Keratinocyte (primary cell): ENCODE measurements around the gene L3MBTL2. TPM values are rescaled to one million over a fixed set of nuclear protein-coding genes. Genes with fewer than 3 reads are reported as not detected.

Experiments used
- DNase-seq: peaks from one replicate; pipeline ENCODE4 v3.0.0-alpha.2; 2011; ENCODE audit warnings: low read depth, missing footprints, low spot score
- FAIRE-seq: peaks from 2 replicates; lab custom pipeline; 2011; peaks lifted over from hg19 to GRCh38; lab: Jason Lieb, UNC
- H2AFZ ChIP-seq: 2 replicates; pipeline ENCODE4 v1.6.0; 2012; ENCODE audit warnings: low read length, control low read depth, inconsistent platforms; ENCODE audit not compliant: control insufficient read depth
- H3K27ac ChIP-seq: 2 replicates; pipeline ENCODE4 v1.5.1; 2011; ENCODE audit warnings: low read length; ENCODE audit not compliant: control insufficient read depth, insufficient read depth
- H3K27me3 ChIP-seq: 3 replicates; pipeline ENCODE4 v1.6.0; 2011; ENCODE audit warnings: low read length; ENCODE audit not compliant: control insufficient read depth, insufficient read depth; ENCODE audit errors: extremely low read depth
- H3K36me3 ChIP-seq, 2 experiments: 2 replicates in 1 of 2; 3 replicates in 1 of 2; pipeline ENCODE4 v1.5.1; 2011; ENCODE audit warnings: low read length in 2 of 2, mild to moderate bottlenecking in 1 of 2; ENCODE audit not compliant: control insufficient read depth in 2 of 2, insufficient read depth in 2 of 2; ENCODE audit errors: extremely low read depth in 1 of 2
- H3K4me1 ChIP-seq: 3 replicates; pipeline ENCODE4 v1.5.1; 2011; ENCODE audit warnings: low read length; ENCODE audit not compliant: control insufficient read depth, insufficient read depth; ENCODE audit errors: extremely low read depth
- H3K4me2 ChIP-seq: 3 replicates; pipeline ENCODE4 v1.6.0; 2011; ENCODE audit warnings: low read depth, low read length; ENCODE audit not compliant: control insufficient read depth, insufficient read depth; ENCODE audit errors: extremely low read depth
- H3K4me3 ChIP-seq, 3 experiments: fragments of 200-600 bp in 1 of 3; sonication (generic) in 1 of 3; 2 replicates in 2 of 3; 3 replicates in 1 of 3; pipeline ENCODE4 v1.5.1; 2011 to 2016; ENCODE audit warnings: low read length in 3 of 3, mild to moderate bottlenecking in 3 of 3, control low read depth in 2 of 3, inconsistent platforms in 1 of 3, low read depth in 1 of 3, mixed read lengths in 1 of 3, mixed run types in 1 of 3, moderate library complexity in 1 of 3; ENCODE audit not compliant: control insufficient read depth in 2 of 3, insufficient read depth in 2 of 3; ENCODE audit errors: extremely low read depth in 1 of 3
- H3K79me2 ChIP-seq: 2 replicates; pipeline ENCODE4 v1.6.0; 2012; ENCODE audit warnings: low read length; ENCODE audit not compliant: control insufficient read depth, insufficient read depth
- H3K9ac ChIP-seq: 3 replicates; pipeline ENCODE4 v1.6.0; 2011; ENCODE audit warnings: low read length; ENCODE audit not compliant: control insufficient read depth, insufficient read depth; ENCODE audit errors: extremely low read depth
- H3K9me1 ChIP-seq: 3 replicates; pipeline ENCODE4 v1.6.0; 2011; ENCODE audit warnings: low read length; ENCODE audit not compliant: control insufficient read depth, insufficient read depth; ENCODE audit errors: extremely low read depth
- H3K9me3 ChIP-seq: 2 replicates; pipeline ENCODE4 v1.5.1; 2012; ENCODE audit warnings: low read depth, low read length; ENCODE audit not compliant: control insufficient read depth
- H4K20me1 ChIP-seq: 3 replicates; pipeline ENCODE4 v1.6.0; 2011; ENCODE audit warnings: low read length; ENCODE audit not compliant: control insufficient read depth, insufficient read depth; ENCODE audit errors: extremely low read depth
- EZH2 ChIP-seq: IDR thresholded peaks from one replicate; pipeline ENCODE4 v1.6.1; 2012; ENCODE audit warnings: inconsistent platforms, mild to moderate bottlenecking, low read length, moderate library complexity
- dilution Hi-C: fragments of 300-500 bp; cut with MboI; formaldehyde crosslinking; loops from one replicate; pipeline ENCODE4 v1.7.0; 2020; ENCODE audit warnings: low sequenced_read_pairs; ENCODE audit not compliant: extremely low pct_ligation_motif_present
- polyA minus RNA-seq, 3 experiments: library from RNA; depleted of rRNA, polyadenylated mRNA; stranded (reverse); fragments of >200 nt; gene quantifications; 1 replicate in 1 of 3; 2 replicates in 1 of 3; 3 replicates in 1 of 3; pipeline ENCODE4 v1.2.3, GENCODE V29; 2011
- polyA plus RNA-seq, 5 experiments: library from polyadenylated mRNA; depleted of rRNA in 3 of 5; stranded (reverse) in 3 of 5; stranded (forward) in 1 of 5; unstranded in 1 of 5; fragments of >200 nt; gene quantifications; 1 replicate in 1 of 5; 2 replicates in 3 of 5; 3 replicates in 1 of 5; pipeline versions ENCODE4 v1.2.1 to v1.2.3, GENCODE V29; 2011 to 2012; ENCODE audit warnings: missing spikeins in 2 of 5, low read depth in 1 of 5, low replicate concordance in 1 of 5
- TF ChIP-seq, protein P1 (sequence below), 3 experiments: IDR thresholded peaks in 1 of 3; conservative IDR thresholded peaks in 1 of 3; optimal IDR thresholded peaks in 1 of 3; 2 replicates in 2 of 3; 3 replicates in 1 of 3; pipeline versions ENCODE3 to v1.5.1; 2011; ENCODE audit warnings: low read length in 3 of 3, mild to moderate bottlenecking in 3 of 3, moderate library complexity in 2 of 3, control low read depth in 1 of 3, inconsistent platforms in 1 of 3; ENCODE audit not compliant: insufficient read depth in 2 of 3; ENCODE audit errors: extremely low read depth in 1 of 3

Gene L3MBTL2
- polyA plus RNA-seq (16.7 to 24.8 TPM (median 18.1 TPM) in 3 replicates), polyA minus RNA-seq (24.9 to 29.3 TPM (median 27.9 TPM) in 3 replicates)
- 4.4 TPM for polyA plus RNA-seq (2011; ENCODE audit: low read depth)
- 15.4 and 20.5 TPM in 2 replicates for polyA plus RNA-seq (2011; cell fraction: cytosol; rRNA removed)
- 30.2 and 33.2 TPM in 2 replicates for polyA plus RNA-seq (2011; cell fraction: nucleus; rRNA removed)
- 10.3 and 16.4 TPM in 2 replicates for polyA plus RNA-seq (2012; ENCODE audit: low replicate concordance)
- polyA minus RNA-seq (2011; cell fraction: cytosol; rRNA and poly(A)+ RNA removed), result 18.6 TPM
- 15.9 and 17.1 TPM in 2 replicates for polyA minus RNA-seq (2011; cell fraction: nucleus; rRNA and poly(A)+ RNA removed)

DNA sequence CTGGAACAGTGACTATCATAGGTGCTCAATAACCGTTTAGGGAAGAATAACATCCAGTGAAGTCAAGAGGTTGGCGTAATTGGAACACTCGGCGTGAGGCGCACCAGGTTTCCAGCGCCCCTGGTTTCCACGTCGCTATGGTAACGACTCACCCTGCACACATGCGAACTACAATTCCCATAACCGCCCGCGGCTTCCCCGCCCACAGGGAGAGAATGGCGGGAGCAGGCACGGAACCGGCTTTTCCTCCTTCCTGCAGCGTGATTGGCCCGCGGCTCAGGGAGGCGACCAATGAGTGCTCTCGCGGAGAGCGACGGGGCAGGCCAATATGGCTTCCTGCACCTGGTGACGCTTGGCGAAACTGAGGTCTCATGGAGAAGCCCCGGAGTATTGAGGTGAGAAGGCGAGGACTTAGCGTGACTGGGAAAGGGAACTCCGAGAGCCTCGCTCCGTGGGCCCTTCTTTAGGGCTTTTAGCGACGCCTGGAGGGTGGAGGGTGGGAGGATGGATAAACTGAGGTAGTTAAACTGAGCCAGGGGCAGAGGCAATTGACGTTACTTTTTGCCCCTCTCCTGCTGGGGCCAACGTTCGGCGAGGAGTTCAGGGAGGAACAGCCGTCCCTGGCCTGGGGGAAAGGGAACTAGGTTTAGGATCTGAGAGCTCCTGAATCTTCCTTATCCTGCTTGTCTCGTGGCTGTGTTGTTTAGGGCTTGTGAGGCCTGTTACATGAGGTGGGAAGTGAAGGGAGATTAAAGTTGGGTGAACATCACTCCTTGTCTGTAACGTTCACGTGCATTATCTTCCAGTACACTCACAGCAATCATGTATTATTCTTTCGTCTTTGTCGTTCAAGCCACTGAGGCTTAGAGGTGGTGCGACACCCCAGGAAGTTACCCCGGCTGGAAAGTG, at the start of gene L3MBTL2:
Gene L3MBTL2 (plus strand): TSS at position 321 of the 909 bp plus-strand sequence. CDS start 51 bp downstream, at position 372.
- Histone ChIP-seq H3K9me3 (no peaks in the 10 kb centered on the region), H3K79me2 (peaks cover 25% of the 10 kb centered on the region), H3K4me2 (peak within 1 kb of the TSS; percentile 94), H3K4me3 (peak within 1 kb of the TSS; percentile 70 to 100 (median 90)), H3K9me1 (no peaks in the 10 kb centered on the region), H3K27me3 (no peaks in the 10 kb centered on the region), H3K9ac (peak within 1 kb of the TSS; percentile 97), H3K4me1 (peaks cover 9% of the 10 kb centered on the region), H3K27ac (peak within 1 kb of the TSS; percentile 92), H2AFZ (peak within 1 kb of the TSS; percentile 99), H3K36me3 (peaks cover 3 to 6% of the 10 kb centered on the region in 2 experiments), H4K20me1 (no peaks in the 10 kb centered on the region)
- no peak for TF ChIP-seq EZH2
- TF ChIP-seq, protein P1, sequence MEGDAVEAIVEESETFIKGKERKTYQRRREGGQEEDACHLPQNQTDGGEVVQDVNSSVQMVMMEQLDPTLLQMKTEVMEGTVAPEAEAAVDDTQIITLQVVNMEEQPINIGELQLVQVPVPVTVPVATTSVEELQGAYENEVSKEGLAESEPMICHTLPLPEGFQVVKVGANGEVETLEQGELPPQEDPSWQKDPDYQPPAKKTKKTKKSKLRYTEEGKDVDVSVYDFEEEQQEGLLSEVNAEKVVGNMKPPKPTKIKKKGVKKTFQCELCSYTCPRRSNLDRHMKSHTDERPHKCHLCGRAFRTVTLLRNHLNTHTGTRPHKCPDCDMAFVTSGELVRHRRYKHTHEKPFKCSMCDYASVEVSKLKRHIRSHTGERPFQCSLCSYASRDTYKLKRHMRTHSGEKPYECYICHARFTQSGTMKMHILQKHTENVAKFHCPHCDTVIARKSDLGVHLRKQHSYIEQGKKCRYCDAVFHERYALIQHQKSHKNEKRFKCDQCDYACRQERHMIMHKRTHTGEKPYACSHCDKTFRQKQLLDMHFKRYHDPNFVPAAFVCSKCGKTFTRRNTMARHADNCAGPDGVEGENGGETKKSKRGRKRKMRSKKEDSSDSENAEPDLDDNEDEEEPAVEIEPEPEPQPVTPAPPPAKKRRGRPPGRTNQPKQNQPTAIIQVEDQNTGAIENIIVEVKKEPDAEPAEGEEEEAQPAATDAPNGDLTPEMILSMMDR (optimal IDR thresholded peaks at IDR 0.05 in 1 of 3, IDR thresholded peaks at IDR 0.05 in 1 of 3, conservative IDR thresholded peaks at IDR 0.05 in 1 of 3; ENCODE audit: extremely low read depth in 1 of 3, insufficient read depth in 2 of 3, low read length in 3 of 3), result no peak
- DNase-seq (peak; percentile 65), FAIRE-seq (peak; percentile 85)
- dilution Hi-C loops, result no loop called here

DNA sequence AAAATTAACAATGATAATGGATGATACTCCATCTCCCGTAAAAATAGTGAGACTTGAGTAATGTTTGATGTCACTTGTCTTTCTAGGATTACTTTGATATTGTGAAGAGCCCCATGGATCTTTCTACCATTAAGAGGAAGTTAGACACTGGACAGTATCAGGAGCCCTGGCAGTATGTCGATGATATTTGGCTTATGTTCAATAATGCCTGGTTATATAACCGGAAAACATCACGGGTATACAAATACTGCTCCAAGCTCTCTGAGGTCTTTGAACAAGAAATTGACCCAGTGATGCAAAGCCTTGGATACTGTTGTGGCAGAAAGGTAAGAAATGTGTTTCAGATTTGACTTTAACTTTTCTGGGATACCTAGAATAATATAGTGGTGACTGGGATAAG, 48.0 kb upstream of the L3MBTL2 start:
- DNase-seq (no peak), FAIRE-seq (no peak)
- Histone ChIP-seq H3K4me3 (no peak overlapping the region), H3K4me1 (no peaks in the 10 kb centered on the region), H3K36me3 (peaks cover 39 to 49% of the 10 kb centered on the region in 2 experiments), H3K9me1 (no peaks in the 10 kb centered on the region), H4K20me1 (no peaks in the 10 kb centered on the region), H3K9ac (no peak overlapping the region), H3K79me2 (no peaks in the 10 kb centered on the region), H3K4me2 (no peak overlapping the region), H2AFZ (no peak overlapping the region), H3K27me3 (no peaks in the 10 kb centered on the region), H3K27ac (no peak overlapping the region), H3K9me3 (no peaks in the 10 kb centered on the region)
- dilution Hi-C loops, result no loop called here
- TF ChIP-seq EZH2, result no peak
- TF ChIP-seq, protein P1 (optimal IDR thresholded peaks at IDR 0.05 in 1 of 3, IDR thresholded peaks at IDR 0.05 in 1 of 3, conservative IDR thresholded peaks at IDR 0.05 in 1 of 3; ENCODE audit: extremely low read depth in 1 of 3, insufficient read depth in 2 of 3, low read length in 3 of 3), result no peak
